ENCODE results near the gene RASL10B.

DNA sequence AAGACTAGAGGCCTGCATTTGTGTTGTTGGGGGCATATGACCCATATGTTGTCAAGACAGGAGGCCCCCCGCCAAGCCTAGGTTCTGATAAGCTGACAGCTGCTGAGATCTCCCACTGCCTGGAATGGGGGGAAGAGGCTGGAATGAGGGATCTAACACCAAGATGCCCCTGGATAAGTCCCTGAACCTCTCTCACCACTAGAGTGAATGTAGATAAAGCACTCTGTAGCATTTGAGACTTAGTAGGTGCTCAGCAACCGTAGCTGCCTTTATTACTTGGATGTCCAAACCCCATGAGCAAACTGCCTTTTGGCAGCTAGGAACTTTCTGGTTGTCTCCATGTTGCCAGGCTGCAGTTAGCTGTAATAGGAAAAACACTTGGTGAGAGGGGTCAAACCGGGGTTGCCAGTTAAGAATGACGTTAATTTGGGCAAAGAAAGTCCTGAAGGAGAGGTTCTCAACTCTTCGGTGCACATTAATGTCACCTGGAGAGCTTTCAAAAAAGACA is 4.4 kb upstream of the RASL10B start:
- TF ChIP-seq CTCF (IDR thresholded peaks at IDR 0.05; ENCODE audit: low read depth, low read length): no peak
- TF ChIP-seq EZH2phosphoT487 (IDR thresholded peaks at IDR 0.05; ENCODE audit: low read depth): no peak

Measured in OCI-LY3 (cell line).